ENCODE measurements around the gene CUL4B.

Gene CUL4B

DNA sequence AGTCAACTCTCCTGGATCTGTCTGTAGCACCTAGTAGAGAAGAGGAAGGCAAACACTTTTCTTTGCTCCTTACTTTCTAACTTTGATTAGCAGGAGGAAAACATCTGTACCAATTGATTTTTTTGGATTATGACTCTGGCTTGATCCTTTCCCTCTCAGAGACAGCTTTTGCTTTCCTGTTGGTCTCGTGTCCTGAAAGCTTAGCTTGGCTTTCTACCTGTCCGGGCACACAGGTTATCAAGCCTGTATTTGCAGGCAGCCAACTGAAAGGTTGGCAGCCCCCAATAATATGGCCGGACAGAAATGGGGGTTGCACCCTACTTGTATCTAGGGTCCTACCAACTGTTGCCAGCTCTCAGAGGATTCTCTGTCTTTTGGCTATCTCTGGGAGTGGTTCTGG, 48.5 kb downstream of the CUL4B start:
- Histone ChIP-seq H3K9me3 (ENCODE audit: control insufficient read depth, insufficient read depth, low read depth, low read length) (no peaks in the 10 kb centered on the region), H3K4me3 (ENCODE audit: low read depth, low read length) (no peak overlapping the region), H3K36me3 (ENCODE audit: control insufficient read depth in 2 of 2, insufficient read depth in 1 of 2, low read length in 2 of 2) (peaks cover 0 to 3% of the 10 kb centered on the region in 2 experiments; a peak in 1 of 3 replicates), H3K27ac (ENCODE audit: extremely low read depth, low read depth, low read length) (no peak overlapping the region), H3K4me1 (ENCODE audit: control insufficient read depth, insufficient read depth, low read length) (no peaks in the 10 kb centered on the region)
- CTCF ChIA-PET = interaction anchor here (0.5 to 1.0 kb wide), 2 partner anchors 17 to 241 kb away, joined by 3 read pairs; no protein-coding TSS in a partner anchor
- POLR2A ChIA-PET = no interaction called here
- no peak for TF ChIP-seq REPIN1 (tag by site-specific recombination; IDR thresholded peaks at IDR 0.05; ENCODE audit: low read depth)
- no peak for TF ChIP-seq ZNF768 (tag by site-specific recombination; IDR thresholded peaks at IDR 0.05)
- TF ChIP-seq KLF16 (tag by site-specific recombination; IDR thresholded peaks at IDR 0.05) = no peak
- no peak for TF ChIP-seq WT1 (tag by site-specific recombination; IDR thresholded peaks at IDR 0.05)
- no peak for TF ChIP-seq ZNF292 (tag by site-specific recombination; IDR thresholded peaks at IDR 0.05; ENCODE audit: borderline replicate concordance, low read depth)
- TF ChIP-seq ZBTB21 (tag by site-specific recombination; IDR thresholded peaks at IDR 0.05) = no peak
- TF ChIP-seq ZNF555 (tag by site-specific recombination; conservative IDR thresholded peaks at IDR 0.05) = no peak
- TF ChIP-seq GLIS1 (tag by site-specific recombination; IDR thresholded peaks at IDR 0.05) = no peak
- TF ChIP-seq ZBTB17 (tag by site-specific recombination; IDR thresholded peaks at IDR 0.05) = no peak
- TF ChIP-seq ZNF785 (tag by site-specific recombination; IDR thresholded peaks at IDR 0.05) = no peak
- no peak for TF ChIP-seq ZNF629 (tag by site-specific recombination; IDR thresholded peaks at IDR 0.05)
- TF ChIP-seq TRIM28 (IDR thresholded peaks at IDR 0.05; ENCODE audit: borderline replicate concordance, low read length) = no peak
- TF ChIP-seq ZBTB20 (tag by site-specific recombination; IDR thresholded peaks at IDR 0.05) = no peak
- no peak for TF ChIP-seq ZNF350 (tag by site-specific recombination; IDR thresholded peaks at IDR 0.05)

DNA sequence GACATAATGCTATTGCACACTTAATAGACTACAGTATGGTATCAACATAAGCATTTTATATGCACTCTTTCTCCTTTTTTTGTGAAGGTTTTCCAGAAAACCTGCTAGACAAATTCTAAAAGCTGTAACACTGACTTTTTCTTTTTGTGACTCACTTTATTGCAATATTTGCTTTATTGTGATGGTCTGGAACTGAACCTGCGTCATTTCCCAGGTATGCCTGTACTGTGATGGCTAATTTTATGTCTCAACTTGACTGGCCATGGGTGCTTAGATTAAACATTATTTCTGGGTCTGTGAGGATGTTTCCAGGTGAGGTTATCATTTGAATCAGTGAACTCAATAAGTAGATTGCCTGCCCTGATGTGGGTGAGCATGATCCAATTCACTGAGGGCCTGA, 56.2 kb downstream of the CUL4B start:
- Histone ChIP-seq H3K4me1 (ENCODE audit: control insufficient read depth, insufficient read depth, low read length) (no peaks in the 10 kb centered on the region), H3K4me3 (ENCODE audit: low read depth, low read length) (no peak overlapping the region), H3K27ac (ENCODE audit: extremely low read depth, low read depth, low read length) (no peak overlapping the region), H3K9me3 (ENCODE audit: control insufficient read depth, insufficient read depth, low read depth, low read length) (no peaks in the 10 kb centered on the region), H3K36me3 (ENCODE audit: control insufficient read depth in 2 of 2, insufficient read depth in 1 of 2, low read length in 2 of 2) (no peaks in the 10 kb centered on the region)
- ChIA-PET CTCF (interaction anchor here (0.7 kb wide), 1 partner anchor 10 kb away, joined by 4 read pairs; no protein-coding TSS in a partner anchor), POLR2A (no interaction called here)
- TF ChIP-seq, protein P1, sequence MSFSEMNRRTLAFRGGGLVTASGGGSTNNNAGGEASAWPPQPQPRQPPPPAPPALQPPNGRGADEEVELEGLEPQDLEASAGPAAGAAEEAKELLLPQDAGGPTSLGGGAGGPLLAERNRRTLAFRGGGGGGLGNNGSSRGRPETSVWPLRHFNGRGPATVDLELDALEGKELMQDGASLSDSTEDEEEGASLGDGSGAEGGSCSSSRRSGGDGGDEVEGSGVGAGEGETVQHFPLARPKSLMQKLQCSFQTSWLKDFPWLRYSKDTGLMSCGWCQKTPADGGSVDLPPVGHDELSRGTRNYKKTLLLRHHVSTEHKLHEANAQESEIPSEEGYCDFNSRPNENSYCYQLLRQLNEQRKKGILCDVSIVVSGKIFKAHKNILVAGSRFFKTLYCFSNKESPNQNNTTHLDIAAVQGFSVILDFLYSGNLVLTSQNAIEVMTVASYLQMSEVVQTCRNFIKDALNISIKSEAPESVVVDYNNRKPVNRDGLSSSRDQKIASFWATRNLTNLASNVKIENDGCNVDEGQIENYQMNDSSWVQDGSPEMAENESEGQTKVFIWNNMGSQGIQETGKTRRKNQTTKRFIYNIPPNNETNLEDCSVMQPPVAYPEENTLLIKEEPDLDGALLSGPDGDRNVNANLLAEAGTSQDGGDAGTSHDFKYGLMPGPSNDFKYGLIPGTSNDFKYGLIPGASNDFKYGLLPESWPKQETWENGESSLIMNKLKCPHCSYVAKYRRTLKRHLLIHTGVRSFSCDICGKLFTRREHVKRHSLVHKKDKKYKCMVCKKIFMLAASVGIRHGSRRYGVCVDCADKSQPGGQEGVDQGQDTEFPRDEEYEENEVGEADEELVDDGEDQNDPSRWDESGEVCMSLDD (tag by site-specific recombination; IDR thresholded peaks at IDR 0.05) = no peak
- TF ChIP-seq MZF1 (tag by site-specific recombination; IDR thresholded peaks at IDR 0.05; ENCODE audit: borderline replicate concordance) = no peak
- TF ChIP-seq, protein P2, sequence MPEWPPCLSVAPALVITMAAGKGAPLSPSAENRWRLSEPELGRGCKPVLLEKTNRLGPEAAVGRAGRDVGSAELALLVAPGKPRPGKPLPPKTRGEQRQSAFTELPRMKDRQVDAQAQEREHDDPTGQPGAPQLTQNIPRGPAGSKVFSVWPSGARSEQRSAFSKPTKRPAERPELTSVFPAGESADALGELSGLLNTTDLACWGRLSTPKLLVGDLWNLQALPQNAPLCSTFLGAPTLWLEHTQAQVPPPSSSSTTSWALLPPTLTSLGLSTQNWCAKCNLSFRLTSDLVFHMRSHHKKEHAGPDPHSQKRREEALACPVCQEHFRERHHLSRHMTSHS (tag by site-specific recombination; IDR thresholded peaks at IDR 0.05) = no peak
- TF ChIP-seq BCL11A (tag by site-specific recombination; IDR thresholded peaks at IDR 0.05; ENCODE audit: low read depth) = no peak
- TF ChIP-seq EGR2 (tag by site-specific recombination; IDR thresholded peaks at IDR 0.05; ENCODE audit: low read depth) = no peak

DNA sequence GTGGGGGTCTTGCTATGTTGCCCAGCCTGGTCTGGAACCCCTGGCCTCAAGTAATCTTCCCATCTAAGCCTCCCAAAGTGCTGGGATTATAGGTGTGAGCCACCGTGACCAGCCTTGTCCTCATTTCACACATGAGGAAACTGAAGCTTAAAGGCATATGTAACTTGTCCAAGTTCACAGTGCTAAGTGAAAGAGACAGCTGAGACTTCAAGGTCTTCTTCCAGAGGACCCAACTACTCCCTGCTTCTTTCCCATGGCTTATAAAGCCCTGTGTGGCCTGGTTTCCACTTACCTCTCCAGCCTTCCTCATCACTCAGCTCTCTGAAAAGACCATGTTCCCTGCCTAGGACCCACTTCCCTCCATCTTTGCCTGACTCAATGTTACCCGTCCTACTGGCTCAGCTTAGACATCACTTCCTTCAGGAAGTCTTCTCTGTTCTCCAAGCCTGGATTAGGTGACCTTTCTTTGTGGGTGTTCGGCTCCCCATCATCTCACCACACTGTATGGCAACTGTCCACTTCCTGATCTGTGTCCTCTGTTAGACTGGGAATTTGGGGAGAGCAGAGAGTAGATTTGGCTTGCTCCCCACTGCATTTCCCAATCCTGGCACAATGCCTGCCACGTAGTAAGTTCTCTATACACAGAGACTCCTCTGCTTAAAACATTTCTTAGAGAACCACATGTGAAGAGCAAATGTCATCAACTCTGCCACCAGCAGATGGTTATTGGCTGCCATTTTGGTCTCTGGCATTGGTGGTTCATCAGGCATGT, 61.3 kb downstream of the CUL4B start:
- CTCF ChIA-PET = interaction anchor here (0.5 to 1.9 kb wide), 10 partner anchors 15 to 517 kb away, joined by 3 to 20 read pairs (median 4); no protein-coding TSS in a partner anchor
- TF ChIP-seq ZNF248 (tag by site-specific recombination; IDR thresholded peaks at IDR 0.05) (no peak), ZNF544 (tag by site-specific recombination; IDR thresholded peaks at IDR 0.05) (no peak), ZNF585B (tag by site-specific recombination; IDR thresholded peaks at IDR 0.05) (no peak), ZBTB17 (tag by site-specific recombination; IDR thresholded peaks at IDR 0.05) (no peak), KLF16 (tag by site-specific recombination; IDR thresholded peaks at IDR 0.05) (no peak), ZNF292 (tag by site-specific recombination; IDR thresholded peaks at IDR 0.05; ENCODE audit: borderline replicate concordance, low read depth) (no peak), ZNF23 (tag by site-specific recombination; IDR thresholded peaks at IDR 0.05; ENCODE audit: borderline replicate concordance) (no peak), ZBTB7A (tag by site-specific recombination; IDR thresholded peaks at IDR 0.05; ENCODE audit: low read depth) (no peak), ZNF426 (tag by site-specific recombination; IDR thresholded peaks at IDR 0.05) (no peak), ZBTB20 (tag by site-specific recombination; IDR thresholded peaks at IDR 0.05) (no peak), ZNF157 (tag by site-specific recombination; IDR thresholded peaks at IDR 0.05) (no peak)
- TF ChIP-seq, protein P3, sequence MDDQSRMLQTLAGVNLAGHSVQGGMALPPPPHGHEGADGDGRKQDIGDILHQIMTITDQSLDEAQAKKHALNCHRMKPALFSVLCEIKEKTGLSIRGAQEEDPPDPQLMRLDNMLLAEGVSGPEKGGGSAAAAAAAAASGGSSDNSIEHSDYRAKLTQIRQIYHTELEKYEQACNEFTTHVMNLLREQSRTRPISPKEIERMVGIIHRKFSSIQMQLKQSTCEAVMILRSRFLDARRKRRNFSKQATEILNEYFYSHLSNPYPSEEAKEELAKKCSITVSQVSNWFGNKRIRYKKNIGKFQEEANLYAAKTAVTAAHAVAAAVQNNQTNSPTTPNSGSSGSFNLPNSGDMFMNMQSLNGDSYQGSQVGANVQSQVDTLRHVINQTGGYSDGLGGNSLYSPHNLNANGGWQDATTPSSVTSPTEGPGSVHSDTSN (CRISPR knock-in tag; IDR thresholded peaks at IDR 0.05) = no peak

More for the DNA sequence above, 61.3 kb downstream of the CUL4B start:
- POLR2A ChIA-PET = no interaction called here
- Histone ChIP-seq H3K4me1 (ENCODE audit: control insufficient read depth, insufficient read depth, low read length) (no peaks in the 10 kb centered on the region), H3K27ac (ENCODE audit: extremely low read depth, low read depth, low read length) (no peak overlapping the region), H3K9me3 (ENCODE audit: control insufficient read depth, insufficient read depth, low read depth, low read length) (no peaks in the 10 kb centered on the region), H3K36me3 (ENCODE audit: control insufficient read depth in 2 of 2, insufficient read depth in 1 of 2, low read length in 2 of 2) (no peaks in the 10 kb centered on the region), H3K4me3 (ENCODE audit: low read depth, low read length) (no peak overlapping the region)

Data from HEK293 (cell line).